Measurements from ENCODE around the gene BAIAP2L2.

DNA sequence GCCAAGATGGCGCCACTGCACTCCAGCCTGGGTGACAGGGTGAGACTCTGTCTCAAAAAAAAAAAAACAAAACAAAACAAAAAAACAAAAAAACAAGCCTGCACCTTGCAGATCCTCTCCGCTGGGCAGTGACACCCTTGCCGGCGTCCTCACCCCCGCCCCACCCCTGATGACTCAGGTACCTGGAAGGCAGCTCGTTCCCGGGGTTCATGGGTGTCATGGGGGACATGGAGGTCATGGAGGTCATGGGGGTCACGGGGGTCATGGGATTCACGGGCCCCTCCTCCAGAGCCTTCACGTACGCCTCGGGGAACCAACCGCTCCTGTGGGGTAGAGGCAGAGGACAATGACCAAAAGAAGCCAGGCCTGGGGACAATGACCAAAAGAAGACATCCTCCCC lies 23.5 kb downstream of the BAIAP2L2 start:
- TF ChIP-seq CHD4 (IDR thresholded peaks at IDR 0.05; ENCODE audit: borderline replicate concordance): no peak
- no peak for TF ChIP-seq POLR2A (IDR thresholded peaks at IDR 0.05; ENCODE audit: low read length)
- TF ChIP-seq NFE2L2 (conservative IDR thresholded peaks at IDR 0.05; ENCODE audit: low read length): no peak
- TF ChIP-seq, protein P1, sequence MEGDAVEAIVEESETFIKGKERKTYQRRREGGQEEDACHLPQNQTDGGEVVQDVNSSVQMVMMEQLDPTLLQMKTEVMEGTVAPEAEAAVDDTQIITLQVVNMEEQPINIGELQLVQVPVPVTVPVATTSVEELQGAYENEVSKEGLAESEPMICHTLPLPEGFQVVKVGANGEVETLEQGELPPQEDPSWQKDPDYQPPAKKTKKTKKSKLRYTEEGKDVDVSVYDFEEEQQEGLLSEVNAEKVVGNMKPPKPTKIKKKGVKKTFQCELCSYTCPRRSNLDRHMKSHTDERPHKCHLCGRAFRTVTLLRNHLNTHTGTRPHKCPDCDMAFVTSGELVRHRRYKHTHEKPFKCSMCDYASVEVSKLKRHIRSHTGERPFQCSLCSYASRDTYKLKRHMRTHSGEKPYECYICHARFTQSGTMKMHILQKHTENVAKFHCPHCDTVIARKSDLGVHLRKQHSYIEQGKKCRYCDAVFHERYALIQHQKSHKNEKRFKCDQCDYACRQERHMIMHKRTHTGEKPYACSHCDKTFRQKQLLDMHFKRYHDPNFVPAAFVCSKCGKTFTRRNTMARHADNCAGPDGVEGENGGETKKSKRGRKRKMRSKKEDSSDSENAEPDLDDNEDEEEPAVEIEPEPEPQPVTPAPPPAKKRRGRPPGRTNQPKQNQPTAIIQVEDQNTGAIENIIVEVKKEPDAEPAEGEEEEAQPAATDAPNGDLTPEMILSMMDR (IDR thresholded peaks at IDR 0.05): no peak
- TF ChIP-seq USF2 (IDR thresholded peaks at IDR 0.05): no peak
- TF ChIP-seq MAX (IDR thresholded peaks at IDR 0.05): no peak
- no peak for TF ChIP-seq RFX5 (IDR thresholded peaks at IDR 0.05)
- no peak for TF ChIP-seq EP300 (IDR thresholded peaks at IDR 0.05)
- TF ChIP-seq, protein P2, sequence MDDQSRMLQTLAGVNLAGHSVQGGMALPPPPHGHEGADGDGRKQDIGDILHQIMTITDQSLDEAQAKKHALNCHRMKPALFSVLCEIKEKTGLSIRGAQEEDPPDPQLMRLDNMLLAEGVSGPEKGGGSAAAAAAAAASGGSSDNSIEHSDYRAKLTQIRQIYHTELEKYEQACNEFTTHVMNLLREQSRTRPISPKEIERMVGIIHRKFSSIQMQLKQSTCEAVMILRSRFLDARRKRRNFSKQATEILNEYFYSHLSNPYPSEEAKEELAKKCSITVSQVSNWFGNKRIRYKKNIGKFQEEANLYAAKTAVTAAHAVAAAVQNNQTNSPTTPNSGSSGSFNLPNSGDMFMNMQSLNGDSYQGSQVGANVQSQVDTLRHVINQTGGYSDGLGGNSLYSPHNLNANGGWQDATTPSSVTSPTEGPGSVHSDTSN (IDR thresholded peaks at IDR 0.05): no peak
- no peak for TF ChIP-seq HOXA7 (CRISPR knock-in tag; IDR thresholded peaks at IDR 0.05)
- no peak for TF ChIP-seq BHLHE40 (IDR thresholded peaks at IDR 0.05; ENCODE audit: low read depth, low read length)
- no peak for TF ChIP-seq KDM5A (IDR thresholded peaks at IDR 0.05)

Data from A549 (cell line).